LNCaP clone FGC (cell line): Measurements from ENCODE around the gene ELK3.

ENCODE experiments used
- DNase-seq: peaks from one replicate; pipeline ENCODE4 v3.0.0-alpha.2; 2011; ENCODE audit warnings: low read depth
- H3K4me3 ChIP-seq: 2 replicates; pipeline ENCODE4 v1.5.1; 2011; ENCODE audit warnings: mild to moderate bottlenecking, low read depth, low read length, control low read depth
- CTCF ChIP-seq: IDR thresholded peaks from 2 replicates; pipeline ENCODE4 v1.5.1; 2012; ENCODE audit warnings: mild to moderate bottlenecking; ENCODE audit not compliant: control insufficient read depth, insufficient read depth; ENCODE audit errors: extremely low read depth

ELK3 gene

GRCh38 chr12:96187956-96188355 lies 6.2 kb upstream of the ELK3 start:
- peak; percentile 7 for DNase-seq
- no peak overlapping the region for H3K4me3 ChIP-seq
- TF ChIP-seq CTCF, result no peak

GRCh38 chr12:96189781-96190180 lies 4.4 kb upstream of the ELK3 start:
- no peak for DNase-seq
- no peak overlapping the region for H3K4me3 ChIP-seq
- no peak for TF ChIP-seq CTCF

GRCh38 chr12:96190413-96191108 lies 3.6 kb upstream of the ELK3 start:
- no peak for TF ChIP-seq CTCF
- DNase-seq, result no peak
- no peak overlapping the region for H3K4me3 ChIP-seq

GRCh38 chr12:96192926-96193573 lies 1.1 kb upstream of the ELK3 start:
- H3K4me3 ChIP-seq, result no peak overlapping the region
- DNase-seq, result no peak
- no peak for TF ChIP-seq CTCF

- TF ChIP-seq CTCF, result no peak
- DNase-seq, result no peak
- H3K4me3 ChIP-seq, result peak overlapping the region; percentile 83
Measured at GRCh38 chr12:96194576-96194889, 358 bp downstream of the ELK3 start.

- peak overlapping the region; percentile 83 for H3K4me3 ChIP-seq
- DNase-seq, result no peak
- TF ChIP-seq CTCF, result no peak
Measured at GRCh38 chr12:96194971-96195844, 1.0 kb downstream of the ELK3 start.
